Neural cell (in vitro differentiated cells): ENCODE measurements around the gene IP6K3.

Source experiments
- CTCF ChIP-seq: fragments of 450-650 bp; IDR thresholded peaks from 2 replicates; pipeline ENCODE4 v1.5.1; 2014; ENCODE audit warnings: antibody characterized with exemption, mild to moderate bottlenecking, moderate library complexity; ENCODE audit not compliant: poor library complexity, severe bottlenecking
- EP300 ChIP-seq: fragments of 450-650 bp; conservative IDR thresholded peaks from 2 replicates; pipeline ENCODE4 v1.6.1; 2014; ENCODE audit warnings: antibody characterized with exemption, mild to moderate bottlenecking, moderate library complexity; ENCODE audit not compliant: poor library complexity, severe bottlenecking
- EZH2 ChIP-seq: fragments of 200-600, 300-800 bp; shearing (Covaris generic), sonication (generic); IDR thresholded peaks from 2 replicates; pipeline ENCODE4 v1.6.1; 2014; ENCODE audit warnings: antibody characterized with exemption, low read length, borderline replicate concordance, mild to moderate bottlenecking; ENCODE audit not compliant: insufficient read depth, poor library complexity, severe bottlenecking
- MXI1 ChIP-seq: fragments of 450-650 bp; conservative IDR thresholded peaks from 2 replicates; pipeline ENCODE4 v1.6.1; 2014; ENCODE audit warnings: antibody characterized with exemption, mild to moderate bottlenecking; ENCODE audit not compliant: poor library complexity, severe bottlenecking
- POLR2AphosphoS5 ChIP-seq: IDR thresholded peaks from 2 replicates; pipeline ENCODE4 v1.6.1; 2012
- REST ChIP-seq: IDR thresholded peaks from 2 replicates; pipeline ENCODE4 v1.6.1; 2012; ENCODE audit warnings: borderline replicate concordance
- TAF1 ChIP-seq: IDR thresholded peaks from 2 replicates; pipeline ENCODE4 v1.6.1; 2012; ENCODE audit warnings: low read depth

- TF ChIP-seq CTCF, result no peak
- no peak for TF ChIP-seq POLR2AphosphoS5
- TF ChIP-seq EZH2, result no peak
- TF ChIP-seq TAF1, result no peak
- TF ChIP-seq MXI1, result no peak
- no peak for TF ChIP-seq EP300
- TF ChIP-seq REST, result no peak
Measured at GRCh38 chr6:33677689-33678088, 69.0 kb downstream of the IP6K3 start.
